Stimulated activated CD8-positive, alpha-beta memory T cell treated with anti-CD3 and anti-CD28 coated beads, Interleukin-15, amount 100 ng/mL, for 48 hours (primary cell): ENCODE measurements around the gene FLG.
"Not testable (repeated sequence)": the region's sequence is repeated elsewhere in the genome, so short reads cannot be mapped to it uniquely, and the experiment has no call there.

Source experiments
- DNase-seq, 2 donors: peaks; one replicate each; pipeline ENCODE4 v3.0.0-alpha.2; 2020; ENCODE audit warnings: low read depth in 2 of 2

FLG gene

GRCh38 chr1:152325111-152325510, at the start of gene FLG:
Gene FLG, minus strand, starts transcription at chr1:152325239. Its CDS starts 9,783 bp downstream, at chr1:152315456.
- no peak for DNase-seq

GRCh38 chr1:152374451-152374850, 49.4 kb upstream of the FLG start:
- DNase-seq = no peak

GRCh38 chr1:152372672-152373071, 47.6 kb upstream of the FLG start:
- no peak for DNase-seq

- no peak for DNase-seq
Observed at GRCh38 chr1:152367436-152367835, 42.4 kb upstream of the FLG start.

GRCh38 chr1:152359906-152360305, 34.9 kb upstream of the FLG start, which contains the start of gene FLG2:
Gene FLG2, minus strand, starts transcription at chr1:152360006. Its CDS starts 1,122 bp downstream, at chr1:152358884.
- no peak for DNase-seq

GRCh38 chr1:152356736-152357135, 31.7 kb upstream of the FLG start:
- DNase-seq = no peak

- no peak for DNase-seq
Observed at GRCh38 chr1:152349611-152350010, 24.6 kb upstream of the FLG start.

GRCh38 chr1:152348447-152348846, 23.4 kb upstream of the FLG start:
- DNase-seq = no peak

- peak in 1 of 2 donors; percentile 4 for DNase-seq
Observed at GRCh38 chr1:152347116-152347728, 22.2 kb upstream of the FLG start.

- DNase-seq = no peak
Observed at GRCh38 chr1:152344438-152344837, 19.4 kb upstream of the FLG start.

GRCh38 chr1:152343006-152343405, 18.0 kb upstream of the FLG start:
- no peak for DNase-seq

- no peak for DNase-seq
Observed at GRCh38 chr1:152335399-152335798, 10.4 kb upstream of the FLG start.

GRCh38 chr1:152328801-152329391, 3.9 kb upstream of the FLG start:
- DNase-seq = no peak

- no peak for DNase-seq
Observed at GRCh38 chr1:152313970-152314369, 11.1 kb downstream of the FLG start.

GRCh38 chr1:152313319-152313801, 11.7 kb downstream of the FLG start:
- DNase-seq = no peak

- not testable (repeated sequence) for DNase-seq
Observed at GRCh38 chr1:152312169-152312568, 12.9 kb downstream of the FLG start.

- no peak for DNase-seq
Observed at GRCh38 chr1:152309955-152310354, 15.1 kb downstream of the FLG start.

GRCh38 chr1:152309320-152309901, 15.6 kb downstream of the FLG start:
- not testable (repeated sequence) for DNase-seq

- not testable (repeated sequence) for DNase-seq
Observed at GRCh38 chr1:152308758-152309157, 16.3 kb downstream of the FLG start.

GRCh38 chr1:152307970-152308369, 17.1 kb downstream of the FLG start:
- not testable (repeated sequence) for DNase-seq

GRCh38 chr1:152306123-152306522, 18.9 kb downstream of the FLG start:
- DNase-seq = not testable (repeated sequence)

- not testable (repeated sequence) for DNase-seq
Observed at GRCh38 chr1:152304773-152305172, 20.3 kb downstream of the FLG start.
